RWPE2 (cell line): ENCODE measurements around the gene RPL35A.
A peak's percentile ranks its signal among the peaks of the same experiment; 100 is the strongest.
"Not testable (repeated sequence)": the region's sequence is repeated elsewhere in the genome, so short reads cannot be mapped to it uniquely, and the experiment has no call there.

Source experiments
- ATAC-seq: fragments of 200-7000 bp; cut with Tn5 transposase; 3 replicates; pipeline ENCODE4 v1.9.1; 2021; ENCODE audit warnings: low read depth
- DNase-seq: peaks from one replicate; pipeline ENCODE4 v3.0.0-alpha.2; 2020; ENCODE audit warnings: low spot score
- H3K27ac ChIP-seq: fragments of 450-650 bp; 2 replicates; pipeline ENCODE4 v1.5.1; 2017; ENCODE audit warnings: mild to moderate bottlenecking; ENCODE audit not compliant: poor library complexity, severe bottlenecking
- H3K27me3 ChIP-seq: fragments of 250-450 bp; sonication (Bioruptor Pico); 2 replicates; pipeline ENCODE4 v1.5.1; 2021; ENCODE audit warnings: mild to moderate bottlenecking, moderate library complexity; ENCODE audit not compliant: insufficient read depth, poor library complexity, severe bottlenecking
- H3K36me3 ChIP-seq: fragments of 250-450 bp; sonication (Bioruptor Pico); 2 replicates; pipeline ENCODE4 v1.5.1; 2020; ENCODE audit warnings: low read depth, mild to moderate bottlenecking, moderate library complexity
- H3K4me1 ChIP-seq: fragments of 250-450 bp; sonication (Bioruptor Pico); 2 replicates; pipeline ENCODE4 v1.5.1; 2021; ENCODE audit warnings: mild to moderate bottlenecking, moderate library complexity; ENCODE audit not compliant: insufficient read depth, poor library complexity, severe bottlenecking
- H3K4me3 ChIP-seq: fragments of 250-450 bp; sonication (Bioruptor Pico); 2 replicates; pipeline ENCODE4 v1.5.1; 2021; ENCODE audit warnings: mild to moderate bottlenecking, moderate library complexity; ENCODE audit not compliant: severe bottlenecking
- H3K9me3 ChIP-seq: fragments of 250-450 bp; sonication (Bioruptor Pico); 2 replicates; pipeline ENCODE4 v1.5.1; 2021; ENCODE audit warnings: mild to moderate bottlenecking, moderate library complexity; ENCODE audit not compliant: severe bottlenecking
- TF ChIP-seq, protein P1 (sequence below): fragments of 450-650 bp; IDR thresholded peaks from one replicate; pipeline ENCODE4 v1.5.1; 2017; ENCODE audit warnings: mild to moderate bottlenecking, moderate library complexity; ENCODE audit not compliant: poor library complexity, severe bottlenecking

RPL35A gene

DNA sequence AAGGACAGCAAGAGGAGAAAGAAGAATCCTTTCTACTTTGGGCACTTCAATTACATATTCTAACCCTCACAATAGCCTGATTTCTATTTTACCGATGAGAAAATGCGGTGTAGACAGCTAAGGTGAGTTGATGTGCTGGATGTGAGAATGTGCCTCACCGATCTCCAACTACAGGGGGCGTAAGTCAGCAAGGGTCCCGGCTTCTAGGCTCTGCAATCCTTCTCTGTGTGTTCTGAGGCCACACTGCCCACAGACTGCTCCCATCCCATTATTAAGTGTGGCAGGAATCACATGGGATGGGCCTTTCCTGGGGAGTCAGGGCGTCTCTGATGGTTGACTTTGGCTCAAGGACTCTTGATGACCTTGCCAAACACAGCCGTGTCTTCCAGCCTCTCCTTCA lies 23.6 kb upstream of the RPL35A start:
- Histone ChIP-seq H3K36me3 (peaks cover 7% of the 10 kb centered on the region; the same call in 1 of the 2 replicates), H3K9me3 (no peaks in the 10 kb centered on the region), H3K4me1 (no peaks in the 10 kb centered on the region), H3K27me3 (no peaks in the 10 kb centered on the region), H3K27ac (no peak overlapping the region), H3K4me3 (no peak overlapping the region)
- DNase-seq: no peak
- no peak for ATAC-seq
- TF ChIP-seq, protein P1, sequence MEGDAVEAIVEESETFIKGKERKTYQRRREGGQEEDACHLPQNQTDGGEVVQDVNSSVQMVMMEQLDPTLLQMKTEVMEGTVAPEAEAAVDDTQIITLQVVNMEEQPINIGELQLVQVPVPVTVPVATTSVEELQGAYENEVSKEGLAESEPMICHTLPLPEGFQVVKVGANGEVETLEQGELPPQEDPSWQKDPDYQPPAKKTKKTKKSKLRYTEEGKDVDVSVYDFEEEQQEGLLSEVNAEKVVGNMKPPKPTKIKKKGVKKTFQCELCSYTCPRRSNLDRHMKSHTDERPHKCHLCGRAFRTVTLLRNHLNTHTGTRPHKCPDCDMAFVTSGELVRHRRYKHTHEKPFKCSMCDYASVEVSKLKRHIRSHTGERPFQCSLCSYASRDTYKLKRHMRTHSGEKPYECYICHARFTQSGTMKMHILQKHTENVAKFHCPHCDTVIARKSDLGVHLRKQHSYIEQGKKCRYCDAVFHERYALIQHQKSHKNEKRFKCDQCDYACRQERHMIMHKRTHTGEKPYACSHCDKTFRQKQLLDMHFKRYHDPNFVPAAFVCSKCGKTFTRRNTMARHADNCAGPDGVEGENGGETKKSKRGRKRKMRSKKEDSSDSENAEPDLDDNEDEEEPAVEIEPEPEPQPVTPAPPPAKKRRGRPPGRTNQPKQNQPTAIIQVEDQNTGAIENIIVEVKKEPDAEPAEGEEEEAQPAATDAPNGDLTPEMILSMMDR: no peak

GRCh38 chr3:197927578-197927977 lies 22.4 kb upstream of the RPL35A start:
- not testable (repeated sequence) for H3K4me3 ChIP-seq, DNase-seq, H3K4me1 ChIP-seq, H3K27me3 ChIP-seq, ATAC-seq, H3K36me3 ChIP-seq, H3K27ac ChIP-seq, H3K9me3 ChIP-seq

GRCh38 chr3:197936819-197937384 lies 13.1 kb upstream of the RPL35A start:
- ATAC-seq (no peak), DNase-seq (no peak)
- Histone ChIP-seq H3K36me3 (no peaks in the 10 kb centered on the region), H3K27ac (no peak overlapping the region), H3K4me1 (no peaks in the 10 kb centered on the region), H3K27me3 (no peaks in the 10 kb centered on the region), H3K4me3 (no peak overlapping the region), H3K9me3 (no peaks in the 10 kb centered on the region)
- TF ChIP-seq, protein P1: no peak

- TF ChIP-seq, protein P1: no peak
- no peaks in the 10 kb centered on the region for H3K9me3 ChIP-seq
- H3K4me3 ChIP-seq: no peak overlapping the region
- no peaks in the 10 kb centered on the region for H3K27me3 ChIP-seq
- no peak overlapping the region for H3K27ac ChIP-seq
- no peak for ATAC-seq
- no peaks in the 10 kb centered on the region for H3K36me3 ChIP-seq
- no peak for DNase-seq
- no peaks in the 10 kb centered on the region for H3K4me1 ChIP-seq
These were observed 9.1 kb upstream of the RPL35A start for GRCh38 chr3:197940745-197941384.

DNA sequence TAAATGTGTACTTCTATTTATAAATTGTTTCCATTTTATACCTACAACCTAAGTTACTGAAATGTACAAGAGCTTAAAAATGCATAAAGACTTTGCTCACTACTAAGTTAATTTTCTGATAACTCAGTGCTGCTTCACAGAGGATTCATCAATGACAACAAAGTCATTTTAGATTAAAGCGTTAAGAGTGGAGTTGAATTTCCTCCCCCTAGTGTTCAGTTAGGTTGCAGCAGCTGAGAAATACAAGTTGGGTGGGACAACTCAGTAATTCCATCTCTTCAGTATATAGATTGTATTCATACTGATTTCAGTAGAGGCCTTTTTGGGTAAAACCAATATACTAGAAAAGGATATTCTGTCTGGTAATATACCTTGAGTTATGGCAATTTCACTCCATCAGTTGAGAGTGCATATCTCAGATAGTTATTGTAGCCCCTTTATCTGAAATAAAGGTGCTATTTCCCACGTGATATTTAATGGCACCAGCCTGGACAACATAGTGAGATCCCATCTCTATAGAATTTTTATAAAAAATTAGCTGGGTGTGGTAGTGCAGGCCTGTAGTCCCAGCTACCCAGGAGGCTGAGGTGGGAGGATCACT lies 6.9 kb upstream of the RPL35A start:
- Histone ChIP-seq H3K4me1 (no peaks in the 10 kb centered on the region), H3K9me3 (no peaks in the 10 kb centered on the region), H3K27ac (no peak overlapping the region), H3K4me3 (no peak overlapping the region), H3K36me3 (no peaks in the 10 kb centered on the region), H3K27me3 (no peaks in the 10 kb centered on the region)
- TF ChIP-seq, protein P1: peak; percentile 80
- ATAC-seq (0 out of 3 replicates have a peak, but pooled peaks have one; percentile 49), DNase-seq (no peak)
